ENCODE data around the gene MCM9.
"Not testable (repeated sequence)": the region's sequence is repeated elsewhere in the genome, so short reads cannot be mapped to it uniquely, and the experiment has no call there.

The MCM9 gene

GRCh38 chr6:118871331-118871730 is 63.6 kb downstream of the MCM9 start:
- Histone ChIP-seq H3K79me2 (ENCODE audit: control insufficient read depth, low read length) (peaks cover 31% of the 10 kb centered on the region), H3K9me2 (replicated peaks; ENCODE audit: control insufficient read depth, low read length) (no peaks in the 10 kb centered on the region), H4K20me1 (ENCODE audit: control insufficient read depth, insufficient read depth, low read depth, low read length) (no peaks in the 10 kb centered on the region), H3F3A (ENCODE audit: control insufficient read depth, insufficient read depth) (no peaks in the 10 kb centered on the region), H3K27me3 (ENCODE audit: control insufficient read depth, low read length) (no peaks in the 10 kb centered on the region), H3K4me1 (ENCODE audit: control insufficient read depth, low read length) (peaks cover 5% of the 10 kb centered on the region), H3K9me3 (ENCODE audit: control insufficient read depth, insufficient read depth, low read length) (no peaks in the 10 kb centered on the region), H3K4me3 (ENCODE audit: low read length) (no peak overlapping the region), H3K27ac (ENCODE audit: low read depth, low read length) (no peak overlapping the region), H3K4me2 (ENCODE audit: low read length) (no peak overlapping the region), H3K36me3 (ENCODE audit: control insufficient read depth, low read length) (no peaks in the 10 kb centered on the region)
- TF ChIP-seq CTCF (IDR thresholded peaks at IDR 0.05; ENCODE audit: low read depth, low read length, poor library complexity, severe bottlenecking) (no peak), EZH2phosphoT487 (IDR thresholded peaks at IDR 0.05; ENCODE audit: borderline replicate concordance, low read length) (no peak)

GRCh38 chr6:118869894-118870589 is 64.9 kb downstream of the MCM9 start:
- Histone ChIP-seq H3K4me1 (ENCODE audit: control insufficient read depth, low read length) (peaks cover 6% of the 10 kb centered on the region), H3K9me3 (ENCODE audit: control insufficient read depth, insufficient read depth, low read length) (no peaks in the 10 kb centered on the region), H3K79me2 (ENCODE audit: control insufficient read depth, low read length) (peaks cover 38% of the 10 kb centered on the region), H3K27me3 (ENCODE audit: control insufficient read depth, low read length) (no peaks in the 10 kb centered on the region), H3F3A (ENCODE audit: control insufficient read depth, insufficient read depth) (no peaks in the 10 kb centered on the region), H3K27ac (ENCODE audit: low read depth, low read length) (no peak overlapping the region), H3K9me2 (replicated peaks; ENCODE audit: control insufficient read depth, low read length) (no peaks in the 10 kb centered on the region), H3K4me2 (ENCODE audit: low read length) (no peak overlapping the region), H4K20me1 (ENCODE audit: control insufficient read depth, insufficient read depth, low read depth, low read length) (no peaks in the 10 kb centered on the region), H3K36me3 (ENCODE audit: control insufficient read depth, low read length) (no peaks in the 10 kb centered on the region), H3K4me3 (ENCODE audit: low read length) (no peak overlapping the region)
- TF ChIP-seq EZH2phosphoT487 (IDR thresholded peaks at IDR 0.05; ENCODE audit: borderline replicate concordance, low read length) (no peak), CTCF (IDR thresholded peaks at IDR 0.05; ENCODE audit: low read depth, low read length, poor library complexity, severe bottlenecking) (no peak)

GRCh38 chr6:118869350-118869749 is 65.6 kb downstream of the MCM9 start:
- Histone ChIP-seq H3F3A (ENCODE audit: control insufficient read depth, insufficient read depth) (no peaks in the 10 kb centered on the region), H3K79me2 (ENCODE audit: control insufficient read depth, low read length) (peaks cover 44% of the 10 kb centered on the region), H3K4me3 (ENCODE audit: low read length) (no peak overlapping the region), H3K4me2 (ENCODE audit: low read length) (no peak overlapping the region), H3K9me3 (ENCODE audit: control insufficient read depth, insufficient read depth, low read length) (no peaks in the 10 kb centered on the region), H3K36me3 (ENCODE audit: control insufficient read depth, low read length) (no peaks in the 10 kb centered on the region), H3K27me3 (ENCODE audit: control insufficient read depth, low read length) (no peaks in the 10 kb centered on the region), H4K20me1 (ENCODE audit: control insufficient read depth, insufficient read depth, low read depth, low read length) (no peaks in the 10 kb centered on the region), H3K9me2 (replicated peaks; ENCODE audit: control insufficient read depth, low read length) (no peaks in the 10 kb centered on the region), H3K27ac (ENCODE audit: low read depth, low read length) (no peak overlapping the region), H3K4me1 (ENCODE audit: control insufficient read depth, low read length) (peaks cover 12% of the 10 kb centered on the region)
- TF ChIP-seq EZH2phosphoT487 (IDR thresholded peaks at IDR 0.05; ENCODE audit: borderline replicate concordance, low read length): no peak
- no peak for TF ChIP-seq CTCF (IDR thresholded peaks at IDR 0.05; ENCODE audit: low read depth, low read length, poor library complexity, severe bottlenecking)

GRCh38 chr6:118868901-118869300 is 66.1 kb downstream of the MCM9 start:
- not testable (repeated sequence) for H4K20me1 ChIP-seq (ENCODE audit: control insufficient read depth, insufficient read depth, low read depth, low read length); H3K9me3 ChIP-seq (ENCODE audit: control insufficient read depth, insufficient read depth, low read length); H3K4me2 ChIP-seq (ENCODE audit: low read length); H3F3A ChIP-seq (ENCODE audit: control insufficient read depth, insufficient read depth); H3K36me3 ChIP-seq (ENCODE audit: control insufficient read depth, low read length); H3K27me3 ChIP-seq (ENCODE audit: control insufficient read depth, low read length); H3K9me2 ChIP-seq (replicated peaks; ENCODE audit: control insufficient read depth, low read length); H3K27ac ChIP-seq (ENCODE audit: low read depth, low read length); H3K4me3 ChIP-seq (ENCODE audit: low read length)
- Histone ChIP-seq H3K4me1 (ENCODE audit: control insufficient read depth, low read length) (peaks cover 12% of the 10 kb centered on the region), H3K79me2 (ENCODE audit: control insufficient read depth, low read length) (peaks cover 44% of the 10 kb centered on the region)
